ENCODE results near the gene KSR1.

- TF ChIP-seq CTCF (IDR thresholded peaks at IDR 0.05) = no peak
- no peak for TF ChIP-seq POLR2A (IDR thresholded peaks at IDR 0.05)
These were observed 165.3 kb downstream of the KSR1 start for GRCh38 chr17:27621536-27621935.
